Measurements from ENCODE around the gene ATAD2B.
A peak's percentile ranks its signal among the peaks of the same experiment; 100 is the strongest.
"Not testable (repeated sequence)": the region's sequence is repeated elsewhere in the genome, so short reads cannot be mapped to it uniquely, and the experiment has no call there.

ATAD2B gene

DNA sequence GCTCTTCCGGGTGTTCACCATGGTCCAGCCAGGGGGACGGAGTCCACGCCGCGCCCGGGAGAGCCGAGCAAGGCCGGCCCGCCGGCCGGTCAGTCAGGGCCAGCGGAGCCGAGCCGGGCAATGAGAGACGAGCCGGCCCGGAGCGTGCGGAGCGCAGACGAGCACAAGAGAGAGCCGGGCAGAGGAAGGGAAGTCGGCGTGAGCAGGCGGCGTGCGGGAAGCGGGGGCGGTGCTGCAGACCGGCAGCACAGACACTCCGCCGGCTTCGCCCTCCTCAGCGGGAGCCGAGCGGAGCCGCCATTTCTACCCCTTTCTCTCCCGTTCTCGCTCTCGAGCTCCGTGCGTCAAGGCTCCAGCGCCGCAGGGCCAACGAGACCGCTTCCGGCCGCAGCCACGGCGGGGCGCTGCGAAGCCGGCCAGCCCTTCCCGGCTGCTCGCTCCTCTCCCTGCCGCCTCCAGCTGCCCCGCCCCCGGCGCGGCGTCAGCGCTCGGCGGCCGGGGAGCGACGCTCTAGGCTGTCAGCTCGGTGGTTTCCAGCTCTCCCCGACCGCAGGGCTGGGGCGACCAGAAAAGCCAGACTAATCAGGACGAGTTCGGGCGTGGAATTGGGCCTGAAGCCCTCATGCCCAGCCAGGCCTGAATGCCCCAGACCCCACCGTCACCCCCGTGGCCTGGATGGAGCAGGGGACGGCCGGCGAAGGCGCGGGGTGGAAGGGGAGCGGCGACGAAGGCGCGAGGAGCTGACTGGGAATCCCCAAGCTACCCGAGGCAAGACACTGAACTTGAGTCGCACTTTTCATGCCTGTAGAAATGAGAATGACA, at the start of gene ATAD2B:
TSS of gene ATAD2B (minus strand) at position 374 of the 822 bp plus-strand sequence. CDS start at position 21, 353 bp downstream.
- DNase-seq = peak; percentile 95

- DNase-seq = no peak
Observed at GRCh38 chr2:23967846-23968245, 40.9 kb upstream of the ATAD2B start.

GRCh38 chr2:23954325-23955014, 27.5 kb upstream of the ATAD2B start:
- DNase-seq = no peak

DNA sequence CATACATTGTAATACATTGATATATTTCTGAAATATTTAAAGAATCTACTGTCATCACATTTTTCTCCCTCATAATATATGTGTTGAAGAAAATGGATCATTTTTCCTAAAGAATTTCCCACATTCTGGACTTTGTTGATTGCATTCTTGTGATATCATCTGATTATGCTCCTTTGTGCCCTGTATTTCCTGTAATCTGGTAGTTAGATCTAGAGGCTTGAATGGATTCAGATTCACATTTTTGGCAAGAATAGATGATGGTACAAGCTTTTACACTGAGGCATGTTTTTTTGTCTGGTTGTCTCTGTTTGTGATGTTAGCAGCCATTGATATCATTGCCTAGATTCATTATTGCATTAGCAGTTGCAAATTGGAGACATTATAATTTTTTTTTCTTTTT, 26.7 kb upstream of the ATAD2B start:
- DNase-seq = peak; percentile 11

GRCh38 chr2:23952558-23952957, 25.6 kb upstream of the ATAD2B start:
- not testable (repeated sequence) for DNase-seq

DNA sequence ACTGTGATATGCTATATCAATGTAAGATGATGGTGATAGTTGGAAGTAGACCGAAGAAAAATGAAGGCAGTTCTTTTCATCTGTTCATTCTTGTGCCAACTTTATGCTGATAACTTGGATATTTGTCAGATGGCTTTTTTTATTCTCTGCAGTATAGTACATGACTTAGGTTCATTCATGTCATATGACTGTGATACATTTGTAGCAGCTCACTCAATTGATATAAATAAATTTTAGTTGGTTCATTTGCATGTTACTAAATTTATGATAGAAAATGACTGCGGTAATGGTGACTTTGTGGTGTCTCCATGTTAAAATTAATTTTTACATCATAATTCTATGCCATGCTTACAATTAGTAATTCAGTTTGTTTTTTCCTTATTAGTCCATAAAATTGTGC, 20.4 kb upstream of the ATAD2B start:
- no peak for DNase-seq

DNA sequence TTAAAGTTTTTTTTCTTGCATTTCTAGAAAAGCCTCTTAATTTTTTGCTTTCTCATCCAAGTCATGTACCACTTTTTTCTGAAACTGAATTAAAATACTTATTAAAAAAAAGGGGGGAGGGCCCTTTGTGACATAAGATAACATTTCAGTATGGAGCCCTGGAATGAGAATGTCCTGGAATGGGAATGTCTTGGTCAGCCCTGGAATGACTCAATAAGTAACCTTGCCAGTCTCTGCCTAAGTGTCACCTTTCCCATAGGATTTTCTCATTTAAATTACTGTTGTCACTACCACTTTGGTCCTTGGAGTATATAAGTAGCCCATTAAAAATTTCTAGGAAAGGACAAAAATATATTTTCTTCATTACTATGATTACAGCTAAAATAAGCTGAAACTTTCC, 18.1 kb upstream of the ATAD2B start:
- DNase-seq = peak; percentile 37

DNA sequence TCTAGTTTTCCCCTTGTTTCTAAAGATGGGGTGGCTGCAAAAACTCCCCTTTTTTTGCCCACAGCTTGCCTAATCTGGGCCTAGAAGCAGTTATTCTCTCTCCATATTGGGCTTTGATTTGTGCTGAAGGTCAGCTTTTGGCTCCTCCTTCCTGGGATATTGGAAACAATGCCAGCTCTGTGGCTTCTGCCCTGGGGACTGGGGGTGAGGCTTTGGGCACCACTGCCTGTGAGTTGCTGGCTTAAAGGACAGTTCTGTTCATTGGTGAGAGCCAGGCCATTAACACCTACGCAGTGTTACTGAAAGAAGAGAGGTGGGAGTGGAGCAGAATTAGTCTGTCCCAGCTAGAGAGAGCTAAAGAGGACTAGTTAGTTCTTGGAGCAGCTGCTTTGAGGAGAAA, 17.6 kb upstream of the ATAD2B start:
- DNase-seq = no peak

GRCh38 chr2:23943666-23944065, 16.7 kb upstream of the ATAD2B start:
- DNase-seq = no peak

DNA sequence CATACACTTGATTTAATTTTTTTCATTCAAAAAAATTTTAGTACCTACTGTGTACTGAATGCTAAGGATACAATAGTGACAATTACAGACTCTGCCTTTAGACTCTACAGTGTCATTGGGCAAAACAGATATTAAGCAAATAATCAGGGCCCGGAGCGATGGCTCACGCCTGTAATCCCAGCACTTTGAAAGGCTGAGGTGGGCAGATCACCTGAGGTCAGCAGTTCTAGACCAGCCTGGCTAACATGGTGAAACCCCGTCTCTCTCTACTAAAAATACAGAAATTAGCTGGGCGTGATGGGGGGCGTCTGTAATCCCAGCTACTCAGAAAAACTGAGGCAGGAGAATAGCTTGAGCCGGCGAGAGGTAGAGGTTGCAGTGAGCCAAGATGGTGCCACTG, 14.7 kb upstream of the ATAD2B start:
- DNase-seq = no peak

- DNase-seq = peak; percentile 39
Observed at GRCh38 chr2:23940718-23941620, 14.0 kb upstream of the ATAD2B start.

- peak; percentile 86 for DNase-seq
Observed at GRCh38 chr2:23939987-23940717, 13.2 kb upstream of the ATAD2B start, which contains the start of gene UBXN2A. Gene UBXN2A, plus strand, starts transcription at chr2:23940463. Its CDS starts 17,852 bp downstream, at chr2:23958315.

DNA sequence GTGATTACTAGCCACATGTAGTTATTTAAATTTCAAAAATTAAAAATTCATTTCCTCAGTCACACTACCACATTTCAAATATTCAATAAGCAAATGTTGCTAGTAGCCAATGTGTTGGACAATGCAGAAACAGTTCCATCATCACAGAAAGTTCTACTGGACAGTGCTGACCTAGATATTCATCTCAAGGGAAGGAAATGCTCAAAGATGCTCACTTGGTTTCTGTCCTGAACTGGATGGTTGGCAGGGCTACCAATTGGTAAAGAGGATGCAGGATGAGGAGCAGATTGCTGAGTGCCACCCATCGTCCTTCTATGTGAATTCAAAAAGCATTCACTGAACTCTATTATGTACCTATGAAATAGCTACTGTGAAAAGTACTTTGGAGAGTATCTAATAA, 7.3 kb upstream of the ATAD2B start:
- no peak for DNase-seq

DNA sequence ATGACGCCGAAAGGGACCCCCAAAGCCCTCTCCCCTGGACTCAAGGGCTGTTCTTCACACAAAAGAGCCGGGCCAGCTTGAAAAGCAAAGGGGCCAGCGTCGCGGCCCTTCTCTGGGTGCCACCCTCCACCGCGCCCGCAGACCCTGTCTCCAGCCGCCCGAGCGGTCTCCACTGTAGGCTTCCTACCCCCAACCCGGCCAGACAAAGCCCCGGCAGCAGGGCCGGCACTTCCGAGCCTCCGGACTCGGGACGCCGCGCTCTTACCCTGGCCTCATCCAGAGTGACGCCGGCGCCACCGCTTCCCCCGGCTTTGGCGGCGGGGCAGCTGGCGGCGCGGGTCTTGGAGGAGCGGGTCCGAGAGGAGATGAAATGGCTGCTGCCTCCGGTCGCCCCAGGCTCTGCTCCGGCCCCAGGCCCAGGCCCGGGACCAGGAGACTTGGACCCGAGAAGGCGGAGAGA, 603 bp downstream of the ATAD2B start:
- peak; percentile 24 for DNase-seq

GRCh38 chr2:23925702-23926289, 1.1 kb downstream of the ATAD2B start:
- peak; percentile 65 for DNase-seq

GRCh38 chr2:23924589-23925359, 2.1 kb downstream of the ATAD2B start:
- DNase-seq = no peak

- peak; percentile 15 for DNase-seq
Observed at GRCh38 chr2:23918837-23919489, 8.0 kb downstream of the ATAD2B start.

- no peak for DNase-seq
Observed at GRCh38 chr2:23916727-23917405, 10.1 kb downstream of the ATAD2B start.

DNA sequence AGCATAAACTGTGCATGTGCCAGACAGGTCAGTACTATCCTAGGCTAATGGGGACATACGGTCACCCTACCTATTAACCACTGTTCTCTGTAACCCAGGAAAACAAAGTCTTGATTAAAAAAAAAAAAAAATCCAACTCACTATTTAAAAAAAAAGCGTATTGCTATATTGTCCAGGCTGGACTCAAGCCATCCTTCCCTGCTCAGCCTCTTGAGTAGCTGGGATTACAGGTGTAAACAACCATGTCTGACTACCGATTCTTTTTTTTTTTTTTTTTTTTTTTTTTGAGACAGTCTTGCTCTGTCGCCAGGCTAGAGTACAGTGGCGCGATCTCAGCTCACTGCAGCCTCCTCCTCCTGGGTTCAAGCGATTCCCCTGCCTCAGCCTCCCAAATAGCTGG, 11.6 kb downstream of the ATAD2B start:
- DNase-seq = no peak

DNA sequence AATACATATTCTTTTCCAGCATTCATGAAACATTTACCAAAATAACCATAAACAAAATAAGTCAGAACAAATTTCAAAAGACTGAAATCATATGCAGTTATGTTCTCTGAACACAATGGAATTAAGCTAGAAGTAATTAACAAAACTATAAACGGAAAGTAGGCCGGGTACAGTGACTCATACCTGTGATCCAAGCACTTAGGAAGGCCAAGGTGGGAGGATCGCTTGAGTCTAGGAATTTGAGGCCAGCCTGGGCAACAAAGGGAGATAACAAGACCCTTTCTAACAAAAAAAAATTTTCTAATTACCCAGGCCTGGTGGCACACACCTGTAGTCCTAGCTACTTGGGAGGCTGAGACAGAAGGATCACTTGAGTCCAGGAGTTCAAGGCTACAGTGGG, 14.9 kb downstream of the ATAD2B start:
- DNase-seq = peak; percentile 41

Data from fibroblast of skin of right biceps (primary cell).